Measurements from ENCODE around the gene PCSK6.

- TF ChIP-seq POLR2A (IDR thresholded peaks at IDR 0.05; ENCODE audit: low read length) = no peak
- no peak for TF ChIP-seq GATA1 (IDR thresholded peaks at IDR 0.05; ENCODE audit: low read depth, low read length)
Observed at GRCh38 chr15:101496198-101496986, 6.9 kb upstream of the PCSK6 start.

Data from erythroblast (primary cell).